ENCODE results near the gene LAMB3. TPM values are rescaled to one million over a fixed set of nuclear protein-coding genes. Genes with fewer than 3 reads are reported as not detected.
A peak's percentile ranks its signal among the peaks of the same experiment; 100 is the strongest.

Gene LAMB3
- total RNA-seq, 2 experiments from 2014 or later = 3.1 to 4.2 TPM

- intact Hi-C loops (cut with DNase I, micrococcal nuclease) = no loop called here
- ChIA-PET CTCF (interaction anchor here (1.0 to 2.2 kb wide), 2 partner anchors 11 to 19 kb away, joined by 3 to 6 read pairs; no protein-coding TSS in a partner anchor), POLR2A (no interaction called here)
- Mint-ChIP-seq H3K9me3 (ENCODE audit: low read depth) (no peaks in the 10 kb centered on the region), H3K4me1 (peaks cover 9% of the 10 kb centered on the region), H3K27ac (no peak overlapping the region), H3K4me3 (no peak overlapping the region), H3K36me3 (ENCODE audit: low read depth) (no peaks in the 10 kb centered on the region), H3K27me3 (peaks cover 2% of the 10 kb centered on the region)
- DNase-seq = no peak
- no peak for ATAC-seq
Observed at GRCh38 chr1:209616366-209617046, 35.7 kb downstream of the LAMB3 start.

- CTCF ChIA-PET = interaction anchor here (0.8 to 1.8 kb wide), 4 partner anchors 13 to 73 kb away, joined by 3 to 8 read pairs (median 4); no protein-coding TSS in a partner anchor
- intact Hi-C loops (cut with DNase I, micrococcal nuclease) = no loop called here
- Mint-ChIP-seq H3K4me3 (no peak overlapping the region), H3K9me3 (ENCODE audit: low read depth) (no peaks in the 10 kb centered on the region), H3K4me1 (peaks cover 9% of the 10 kb centered on the region), H3K36me3 (ENCODE audit: low read depth) (no peaks in the 10 kb centered on the region), H3K27ac (no peak overlapping the region), H3K27me3 (peaks cover 2% of the 10 kb centered on the region)
- POLR2A ChIA-PET = no interaction called here
- ATAC-seq (no peak), DNase-seq (no peak)
Observed at GRCh38 chr1:209614906-209615305, 37.3 kb downstream of the LAMB3 start.

- no peak overlapping the region for H3K4me3 Mint-ChIP-seq
- POLR2A ChIA-PET = no interaction called here
- no peaks in the 10 kb centered on the region for H3K36me3 Mint-ChIP-seq (ENCODE audit: low read depth)
- no peak for DNase-seq
- H3K4me1 Mint-ChIP-seq = peaks cover 5% of the 10 kb centered on the region
- peaks cover 2% of the 10 kb centered on the region for H3K27me3 Mint-ChIP-seq
- H3K9me3 Mint-ChIP-seq (ENCODE audit: low read depth) = no peaks in the 10 kb centered on the region
- CTCF ChIA-PET = interaction anchor here (1.8 to 2.6 kb wide), 3 partner anchors 10 to 15 kb away, joined by 5 to 8 read pairs (median 8); no protein-coding TSS in a partner anchor
- no peak overlapping the region for H3K27ac Mint-ChIP-seq
- intact Hi-C loops (cut with DNase I, micrococcal nuclease) = no loop called here
- no peak for ATAC-seq
Observed at GRCh38 chr1:209614151-209614420, 38.1 kb downstream of the LAMB3 start.

- ChIA-PET POLR2A (no interaction called here), CTCF (interaction anchor here (1.0 to 2.6 kb wide), 4 partner anchors 11 to 210 kb away, joined by 3 to 8 read pairs (median 6); no protein-coding TSS in a partner anchor)
- no peak overlapping the region for H3K27ac Mint-ChIP-seq
- peaks cover 2% of the 10 kb centered on the region for H3K27me3 Mint-ChIP-seq
- intact Hi-C loops (cut with DNase I, micrococcal nuclease) = no loop called here
- no peak overlapping the region for H3K4me3 Mint-ChIP-seq
- peaks cover under 1% of the 10 kb centered on the region for H3K4me1 Mint-ChIP-seq
- no peaks in the 10 kb centered on the region for H3K9me3 Mint-ChIP-seq (ENCODE audit: low read depth)
- no peaks in the 10 kb centered on the region for H3K36me3 Mint-ChIP-seq (ENCODE audit: low read depth)
- DNase-seq (no peak), ATAC-seq (no peak)
Observed at GRCh38 chr1:209613400-209614150, 38.6 kb downstream of the LAMB3 start.

- no peaks in the 10 kb centered on the region for H3K36me3 Mint-ChIP-seq (ENCODE audit: low read depth)
- no peak overlapping the region for H3K4me3 Mint-ChIP-seq
- no peaks in the 10 kb centered on the region for H3K9me3 Mint-ChIP-seq (ENCODE audit: low read depth)
- H3K4me1 Mint-ChIP-seq = no peaks in the 10 kb centered on the region
- ChIA-PET POLR2A (interaction anchor here (0.6 kb wide), 1 partner anchor 1648 kb away, joined by 3 read pairs; no protein-coding TSS in a partner anchor), CTCF (interaction anchor here (1.0 to 2.6 kb wide), 4 partner anchors 11 to 210 kb away, joined by 3 to 8 read pairs (median 6); no protein-coding TSS in a partner anchor)
- no peak for ATAC-seq
- peaks cover 2% of the 10 kb centered on the region for H3K27me3 Mint-ChIP-seq
- no peak overlapping the region for H3K27ac Mint-ChIP-seq
- DNase-seq = no peak
- intact Hi-C loops (cut with DNase I, micrococcal nuclease) = no loop called here
Observed at GRCh38 chr1:209612646-209613399, 39.4 kb downstream of the LAMB3 start.

- intact Hi-C loops (cut with DNase I, micrococcal nuclease) = no loop called here
- H3K4me1 Mint-ChIP-seq = no peaks in the 10 kb centered on the region
- ChIA-PET CTCF (interaction anchor here (1.0 to 2.6 kb wide), 4 partner anchors 10 to 42 kb away, joined by 3 to 8 read pairs (median 4); no protein-coding TSS in a partner anchor), POLR2A (interaction anchor here (0.6 kb wide), 1 partner anchor 1649 kb away, joined by 3 read pairs; no protein-coding TSS in a partner anchor)
- H3K9me3 Mint-ChIP-seq (ENCODE audit: low read depth) = no peaks in the 10 kb centered on the region
- no peaks in the 10 kb centered on the region for H3K36me3 Mint-ChIP-seq (ENCODE audit: low read depth)
- no peak for ATAC-seq
- H3K4me3 Mint-ChIP-seq = no peak overlapping the region
- peaks cover 2% of the 10 kb centered on the region for H3K27me3 Mint-ChIP-seq
- DNase-seq = no peak
- no peak overlapping the region for H3K27ac Mint-ChIP-seq
Observed at GRCh38 chr1:209611771-209612570, 40.3 kb downstream of the LAMB3 start.

- DNase-seq (no peak), ATAC-seq (no peak)
- Mint-ChIP-seq H3K4me1 (no peaks in the 10 kb centered on the region), H3K4me3 (no peak overlapping the region), H3K36me3 (ENCODE audit: low read depth) (no peaks in the 10 kb centered on the region), H3K27ac (no peak overlapping the region), H3K9me3 (ENCODE audit: low read depth) (no peaks in the 10 kb centered on the region), H3K27me3 (peaks cover 2% of the 10 kb centered on the region)
- intact Hi-C loops (cut with DNase I, micrococcal nuclease) = no loop called here
- ChIA-PET CTCF (interaction anchor here (0.6 to 0.9 kb wide), 2 partner anchors 10 to 23 kb away, joined by 3 read pairs; no protein-coding TSS in a partner anchor), POLR2A (no interaction called here)
Observed at GRCh38 chr1:209610631-209610905, 41.7 kb downstream of the LAMB3 start.

GRCh38 chr1:209609791-209610630, 42.2 kb downstream of the LAMB3 start:
- no peak for ATAC-seq
- no peaks in the 10 kb centered on the region for H3K9me3 Mint-ChIP-seq (ENCODE audit: low read depth)
- no peak overlapping the region for H3K4me3 Mint-ChIP-seq
- H3K4me1 Mint-ChIP-seq = peaks cover 1% of the 10 kb centered on the region
- peaks cover 2% of the 10 kb centered on the region for H3K27me3 Mint-ChIP-seq
- ChIA-PET CTCF (interaction anchor here (0.6 to 0.9 kb wide), 2 partner anchors 9 to 23 kb away, joined by 3 read pairs; no protein-coding TSS in a partner anchor), POLR2A (no interaction called here)
- intact Hi-C loops (cut with DNase I, micrococcal nuclease) = no loop called here
- H3K27ac Mint-ChIP-seq = no peak overlapping the region
- no peaks in the 10 kb centered on the region for H3K36me3 Mint-ChIP-seq (ENCODE audit: low read depth)
- DNase-seq = no peak

GRCh38 chr1:209609041-209609790, 43.0 kb downstream of the LAMB3 start:
- no peaks in the 10 kb centered on the region for H3K9me3 Mint-ChIP-seq (ENCODE audit: low read depth)
- ChIA-PET CTCF (interaction anchor here (0.6 to 1.7 kb wide), 5 partner anchors 8 to 81 kb away, joined by 3 to 6 read pairs (median 3); no protein-coding TSS in a partner anchor), POLR2A (no interaction called here)
- peaks cover 3% of the 10 kb centered on the region for H3K4me1 Mint-ChIP-seq
- no peak overlapping the region for H3K4me3 Mint-ChIP-seq
- H3K27ac Mint-ChIP-seq = no peak overlapping the region
- peaks cover under 1% of the 10 kb centered on the region for H3K27me3 Mint-ChIP-seq
- intact Hi-C loops (cut with DNase I, micrococcal nuclease) = no loop called here
- no peaks in the 10 kb centered on the region for H3K36me3 Mint-ChIP-seq (ENCODE audit: low read depth)
- DNase-seq = no peak
- ATAC-seq = no peak

- Mint-ChIP-seq H3K9me3 (ENCODE audit: low read depth) (no peaks in the 10 kb centered on the region), H3K27ac (no peak overlapping the region), H3K4me1 (peaks cover 3% of the 10 kb centered on the region), H3K36me3 (ENCODE audit: low read depth) (no peaks in the 10 kb centered on the region), H3K4me3 (no peak overlapping the region), H3K27me3 (no peaks in the 10 kb centered on the region)
- ChIA-PET CTCF (interaction anchor here (0.7 to 1.9 kb wide), 12 partner anchors 10 to 216 kb away, joined by 3 to 10 read pairs (median 4); no protein-coding TSS in a partner anchor), POLR2A (no interaction called here)
- peak; percentile 18 for DNase-seq
- ATAC-seq = peak; percentile 40
- intact Hi-C loops (cut with DNase I, micrococcal nuclease) = no loop called here
Observed at GRCh38 chr1:209607795-209608178, 44.4 kb downstream of the LAMB3 start.
